HG02852 (cell line): ENCODE data around the gene SLX4.

Experiments used
- ATAC-seq: cut with Tn5 transposase; IDR thresholded peaks from one replicate; pipeline ENCODE4 v1.9.1; 2021; ENCODE audit warnings: mild to moderate bottlenecking, moderate library complexity; ENCODE audit not compliant: unreplicated experiment

SLX4 gene

DNA sequence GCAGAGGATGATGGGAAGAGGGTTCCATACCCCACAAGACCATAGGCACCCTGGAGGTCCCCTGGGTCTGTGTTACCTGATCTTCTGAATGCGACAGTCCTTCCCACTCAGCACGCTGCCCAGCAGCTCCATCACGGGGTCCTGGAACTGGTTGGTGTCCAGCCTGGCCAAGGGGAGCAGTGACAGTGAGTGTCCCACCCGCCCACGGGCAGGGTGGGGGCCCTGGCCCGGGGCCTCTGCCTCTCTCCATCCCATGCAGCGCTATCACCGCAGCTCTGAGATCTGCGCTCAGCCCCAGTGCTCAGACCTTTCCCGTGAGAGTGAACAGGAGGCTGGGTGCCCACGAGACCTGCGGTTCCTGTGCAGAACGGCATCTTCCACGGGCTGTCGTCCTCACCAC lies 49.8 kb downstream of the SLX4 start:
- no peak for ATAC-seq

GRCh38 chr16:3554351-3554928 lies 57.0 kb downstream of the SLX4 start:
- ATAC-seq: no peak

GRCh38 chr16:3553138-3553923 lies 58.1 kb downstream of the SLX4 start:
- ATAC-seq: no peak

- no peak for ATAC-seq
These were observed 60.3 kb downstream of the SLX4 start for GRCh38 chr16:3550851-3551847.

DNA sequence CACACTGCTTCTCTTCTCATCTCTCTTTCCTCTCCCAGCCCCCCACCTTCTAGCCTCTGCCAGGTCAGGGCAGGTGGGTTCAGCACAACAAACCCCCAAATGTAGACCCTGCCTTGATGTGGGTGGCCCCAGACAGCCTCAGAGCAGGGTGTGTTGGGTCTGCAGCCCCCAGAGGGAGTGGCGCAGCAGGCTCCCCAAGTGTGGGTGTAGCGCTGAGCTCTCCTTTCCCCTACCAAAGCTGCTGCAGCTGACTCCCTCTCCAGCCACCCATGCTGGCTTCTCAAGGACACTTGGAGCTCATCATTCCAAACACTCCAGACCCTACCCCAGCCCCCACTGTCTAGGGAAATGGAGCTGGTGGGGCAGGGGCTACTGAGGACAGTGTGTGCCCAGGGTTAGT lies 61.5 kb downstream of the SLX4 start:
- ATAC-seq: no peak

GRCh38 chr16:3548859-3549258 lies 62.5 kb downstream of the SLX4 start:
- ATAC-seq: no peak

DNA sequence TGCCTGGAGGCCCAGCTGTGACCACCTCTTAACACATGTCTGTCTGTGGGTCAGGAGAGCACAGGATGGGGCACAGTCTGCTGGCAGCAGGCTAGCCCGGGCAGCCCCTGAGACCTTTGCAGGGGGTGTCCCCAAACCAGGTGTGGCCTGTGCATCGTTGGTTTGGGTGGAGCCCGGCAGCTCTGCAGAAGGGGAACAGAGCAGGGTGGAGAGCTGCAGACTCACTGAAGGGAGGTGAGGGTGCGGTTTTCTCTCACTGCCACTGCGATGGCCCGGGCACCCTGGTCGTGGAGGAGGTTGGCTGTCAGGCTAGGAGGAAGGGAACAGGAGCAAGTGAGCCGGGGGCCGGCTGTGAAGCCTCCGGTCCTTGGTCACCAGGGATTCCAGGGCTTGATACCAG lies 63.0 kb downstream of the SLX4 start:
- ATAC-seq: no peak

DNA sequence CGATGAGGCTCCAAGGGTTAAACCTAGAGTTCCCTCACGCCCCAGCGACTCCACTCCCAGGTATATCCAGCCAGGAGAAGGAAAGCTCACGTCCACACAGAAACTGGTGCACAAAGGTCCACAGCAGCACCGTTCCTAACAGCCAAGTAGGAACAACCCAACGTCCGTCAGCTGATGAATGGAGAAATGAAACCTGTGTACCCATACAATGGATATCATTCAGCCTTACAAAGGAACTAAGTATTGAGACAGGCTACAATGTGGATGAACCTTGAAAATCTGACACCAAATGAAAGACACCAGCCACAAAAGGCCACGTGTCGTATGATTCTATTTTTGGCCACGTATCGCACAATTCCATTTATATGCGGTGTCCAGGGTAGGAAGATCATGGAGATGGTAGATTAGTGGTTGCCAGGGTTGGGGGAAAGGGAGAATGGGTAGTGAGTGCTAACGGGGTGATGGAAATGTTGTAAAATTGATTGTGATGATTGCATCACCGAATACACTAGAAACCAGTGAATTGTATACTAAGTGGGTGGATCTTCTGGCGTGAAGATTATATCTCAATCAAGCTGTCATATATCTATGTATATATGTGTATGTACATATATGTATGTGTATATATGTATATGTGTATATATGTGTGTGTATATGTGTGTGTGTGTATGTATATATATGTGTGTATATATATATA lies 64.3 kb downstream of the SLX4 start:
- ATAC-seq: no peak

GRCh38 chr16:3542601-3543373 lies 68.6 kb downstream of the SLX4 start:
- ATAC-seq: no peak

DNA sequence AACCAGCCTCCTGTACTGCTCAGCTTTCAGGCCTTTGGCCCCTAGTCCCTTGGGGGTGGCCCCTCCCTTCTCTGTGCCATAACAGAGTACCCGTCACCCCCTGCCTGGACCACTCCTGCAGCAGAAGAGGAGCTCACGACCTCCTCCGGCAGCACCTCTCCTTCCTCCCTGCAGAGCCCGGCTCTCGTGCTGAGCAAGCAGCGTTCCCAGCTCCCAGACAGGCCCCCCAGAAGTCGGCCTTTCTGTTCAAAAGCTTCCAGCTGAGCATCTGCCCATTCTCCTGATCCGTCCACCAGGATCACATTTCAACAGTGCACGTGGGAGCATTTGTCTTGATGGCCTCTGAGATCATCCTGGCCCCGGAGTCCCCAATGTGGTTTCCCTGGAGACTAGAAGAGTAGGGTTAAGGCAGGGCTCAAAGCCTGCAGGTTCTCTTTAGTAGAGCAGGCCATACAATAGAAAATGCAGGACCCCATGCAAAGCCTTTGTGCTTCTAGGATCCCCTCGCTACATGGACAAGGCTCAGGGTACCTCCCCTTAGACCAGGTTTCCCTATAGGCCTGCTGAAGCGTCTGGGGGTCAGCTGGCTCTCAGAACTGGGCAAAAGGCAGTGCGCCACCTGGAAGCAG lies 69.8 kb downstream of the SLX4 start:
- no peak for ATAC-seq

DNA sequence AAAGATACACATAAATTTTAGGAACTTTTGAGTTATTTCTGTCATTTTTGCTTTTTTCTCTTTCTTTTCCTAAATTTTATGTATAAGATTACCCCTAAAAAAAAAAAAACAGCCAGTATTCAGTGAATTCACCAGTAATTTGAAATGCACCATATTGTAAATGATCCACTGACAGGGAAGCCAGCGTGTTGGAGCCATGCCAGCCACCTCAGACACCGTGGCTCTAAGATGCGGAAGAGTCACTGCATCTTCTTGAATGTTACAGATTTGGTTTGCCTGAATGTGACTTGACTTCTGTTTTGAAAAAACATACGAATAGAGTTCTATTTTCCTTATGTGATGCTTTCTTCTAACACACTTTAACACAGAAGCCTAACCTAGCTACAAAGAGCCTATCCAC lies 73.2 kb downstream of the SLX4 start:
- ATAC-seq: no peak

GRCh38 chr16:3536851-3537250 lies 74.6 kb downstream of the SLX4 start:
- no peak for ATAC-seq

DNA sequence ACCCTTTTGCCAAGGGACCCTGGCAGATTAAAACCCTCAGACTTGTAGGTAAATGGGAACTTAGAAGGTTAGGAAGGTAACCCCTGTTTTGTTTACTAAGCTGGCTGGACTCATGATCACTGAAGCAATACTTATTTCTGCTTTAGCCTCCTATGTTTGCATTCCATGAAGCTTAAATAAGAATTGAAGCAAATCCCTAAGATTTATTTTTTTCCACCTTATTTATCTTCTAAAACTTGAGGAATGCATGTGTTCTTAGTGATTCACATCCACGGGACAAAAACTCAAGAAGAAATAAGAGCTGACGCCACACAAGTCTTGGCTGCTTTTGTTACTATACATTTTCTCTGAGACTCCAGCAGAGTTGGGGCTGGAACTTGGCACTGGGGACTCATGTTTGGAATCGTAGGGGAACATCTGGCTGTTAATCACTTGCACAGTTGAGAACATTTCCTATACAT lies 75.1 kb downstream of the SLX4 start:
- no peak for ATAC-seq

DNA sequence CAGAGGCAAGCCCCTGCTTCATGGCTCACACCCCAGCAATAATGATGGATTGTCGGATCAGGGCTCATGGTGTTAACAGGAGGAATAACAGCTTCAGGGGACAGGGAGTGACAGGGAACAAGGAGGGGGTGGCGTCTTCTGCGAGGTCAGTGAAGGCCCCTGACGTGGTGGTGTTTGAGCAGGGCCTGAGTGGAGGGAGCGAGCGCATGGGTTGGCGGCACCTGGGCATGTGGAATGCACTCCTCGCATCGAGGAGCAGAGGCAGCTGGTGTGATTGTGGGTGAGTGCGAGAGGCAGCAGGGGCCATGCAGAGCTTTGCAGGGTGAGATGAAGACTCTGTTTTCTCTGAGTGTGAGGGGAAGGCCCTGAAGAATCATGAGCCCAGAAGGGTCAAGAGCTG lies 77.3 kb downstream of the SLX4 start:
- ATAC-seq: no peak

GRCh38 chr16:3532741-3533140 lies 78.7 kb downstream of the SLX4 start:
- ATAC-seq: no peak
